Esophagus squamous epithelium (tissue), 4 donors: ENCODE data around the gene DLGAP1.

ENCODE experiments used
- POLR2A ChIP-seq, 4 donors: fragments of 450-650 bp; IDR thresholded peaks; one replicate each; pipeline ENCODE4 v1.6.1; 2017; ENCODE audit warnings: antibody characterized with exemption in 4 of 4, mild to moderate bottlenecking in 4 of 4, moderate library complexity in 3 of 4
- TF ChIP-seq, protein P1 (sequence below), 6 experiments: fragments of 450-650 bp in 4 of 6; fragments of 200-600 bp in 2 of 6; sonication (generic) in 2 of 6; IDR thresholded peaks; one replicate each; pipeline ENCODE4 v1.5.1; 2016 to 2019; ENCODE audit warnings: antibody characterized with exemption in 6 of 6, mild to moderate bottlenecking in 4 of 6, moderate library complexity in 4 of 6

DNA sequence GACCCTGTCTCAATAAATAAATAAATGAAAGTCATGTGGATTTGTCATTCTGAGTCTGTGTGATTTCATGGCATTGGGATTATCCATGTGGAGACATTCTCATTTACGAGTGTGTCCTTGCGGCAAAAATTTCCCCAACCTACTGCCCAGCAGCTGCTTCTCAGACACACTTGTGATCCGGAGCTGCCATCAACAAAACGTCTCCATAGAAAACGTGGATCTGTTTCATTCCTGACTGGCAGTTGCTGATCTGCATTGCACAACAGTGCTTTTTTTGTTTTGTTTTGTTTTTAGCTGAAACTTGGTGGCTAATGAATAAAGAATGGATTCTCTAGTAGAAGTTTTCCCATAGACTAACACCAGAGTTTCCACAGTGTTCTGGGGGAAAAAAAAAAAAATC lies 930.4 kb downstream of the DLGAP1 start:
- TF ChIP-seq, protein P1, sequence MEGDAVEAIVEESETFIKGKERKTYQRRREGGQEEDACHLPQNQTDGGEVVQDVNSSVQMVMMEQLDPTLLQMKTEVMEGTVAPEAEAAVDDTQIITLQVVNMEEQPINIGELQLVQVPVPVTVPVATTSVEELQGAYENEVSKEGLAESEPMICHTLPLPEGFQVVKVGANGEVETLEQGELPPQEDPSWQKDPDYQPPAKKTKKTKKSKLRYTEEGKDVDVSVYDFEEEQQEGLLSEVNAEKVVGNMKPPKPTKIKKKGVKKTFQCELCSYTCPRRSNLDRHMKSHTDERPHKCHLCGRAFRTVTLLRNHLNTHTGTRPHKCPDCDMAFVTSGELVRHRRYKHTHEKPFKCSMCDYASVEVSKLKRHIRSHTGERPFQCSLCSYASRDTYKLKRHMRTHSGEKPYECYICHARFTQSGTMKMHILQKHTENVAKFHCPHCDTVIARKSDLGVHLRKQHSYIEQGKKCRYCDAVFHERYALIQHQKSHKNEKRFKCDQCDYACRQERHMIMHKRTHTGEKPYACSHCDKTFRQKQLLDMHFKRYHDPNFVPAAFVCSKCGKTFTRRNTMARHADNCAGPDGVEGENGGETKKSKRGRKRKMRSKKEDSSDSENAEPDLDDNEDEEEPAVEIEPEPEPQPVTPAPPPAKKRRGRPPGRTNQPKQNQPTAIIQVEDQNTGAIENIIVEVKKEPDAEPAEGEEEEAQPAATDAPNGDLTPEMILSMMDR (IDR thresholded peaks at IDR 0.05) = no peak
- TF ChIP-seq POLR2A (IDR thresholded peaks at IDR 0.05) = no peak
